HG02623 (cell line): ENCODE measurements around the gene COL5A2.

ENCODE experiments used
- ATAC-seq: cut with Tn5 transposase; IDR thresholded peaks from one replicate; pipeline ENCODE4 v1.9.1; 2021; ENCODE audit warnings: moderate library complexity; ENCODE audit not compliant: unreplicated experiment

COL5A2 gene

GRCh38 chr2:189179570-189179950 is at the start of gene COL5A2:
TSS of gene COL5A2 (minus strand) at chr2:189179761. CDS start at chr2:189179604, 157 bp downstream.
- ATAC-seq: no peak

- no peak for ATAC-seq
Observed at GRCh38 chr2:189226017-189226416, 46.5 kb upstream of the COL5A2 start.

GRCh38 chr2:189225032-189225431 is 45.5 kb upstream of the COL5A2 start:
- no peak for ATAC-seq

GRCh38 chr2:189222468-189223105 is 43.0 kb upstream of the COL5A2 start:
- no peak for ATAC-seq

GRCh38 chr2:189221811-189222467 is 42.4 kb upstream of the COL5A2 start:
- ATAC-seq: no peak

- no peak for ATAC-seq
Observed at GRCh38 chr2:189218236-189218635, 38.7 kb upstream of the COL5A2 start.

GRCh38 chr2:189217541-189217940 is 38.0 kb upstream of the COL5A2 start:
- no peak for ATAC-seq

- ATAC-seq: no peak
Observed at GRCh38 chr2:189217051-189217450, 37.5 kb upstream of the COL5A2 start.

- no peak for ATAC-seq
Observed at GRCh38 chr2:189214484-189214883, 34.9 kb upstream of the COL5A2 start.

- no peak for ATAC-seq
Observed at GRCh38 chr2:189213250-189213649, 33.7 kb upstream of the COL5A2 start.

- ATAC-seq: no peak
Observed at GRCh38 chr2:189210250-189211087, 30.9 kb upstream of the COL5A2 start.

- ATAC-seq: no peak
Observed at GRCh38 chr2:189208254-189208653, 28.7 kb upstream of the COL5A2 start.

- no peak for ATAC-seq
Observed at GRCh38 chr2:189204322-189204941, 24.9 kb upstream of the COL5A2 start.

GRCh38 chr2:189203177-189203799 is 23.7 kb upstream of the COL5A2 start:
- ATAC-seq: no peak

GRCh38 chr2:189199797-189200196 is 20.2 kb upstream of the COL5A2 start:
- ATAC-seq: no peak

GRCh38 chr2:189192766-189193165 is 13.2 kb upstream of the COL5A2 start:
- no peak for ATAC-seq

GRCh38 chr2:189191766-189192165 is 12.2 kb upstream of the COL5A2 start:
- no peak for ATAC-seq

- no peak for ATAC-seq
Observed at GRCh38 chr2:189190685-189191084, 11.1 kb upstream of the COL5A2 start.

- no peak for ATAC-seq
Observed at GRCh38 chr2:189188115-189188805, 8.7 kb upstream of the COL5A2 start.

GRCh38 chr2:189183170-189183569 is 3.6 kb upstream of the COL5A2 start:
- ATAC-seq: no peak
